Measurements from ENCODE around the gene CSK.

CSK gene

GRCh38 chr15:74826364-74826819 lies 44.5 kb downstream of the CSK start, which contains the start of gene CPLX3:
TSS of gene CPLX3 (plus strand) at chr15:74826627. CDS start at chr15:74826704, 77 bp downstream.
- DNase-seq (ENCODE audit: low spot score), result no peak

GRCh38 chr15:74826921-74827320 lies 45.0 kb downstream of the CSK start:
- no peak for DNase-seq (ENCODE audit: low spot score)

- DNase-seq (ENCODE audit: low spot score), result no peak
These were observed 45.7 kb downstream of the CSK start for GRCh38 chr15:74827614-74828013.

DNA sequence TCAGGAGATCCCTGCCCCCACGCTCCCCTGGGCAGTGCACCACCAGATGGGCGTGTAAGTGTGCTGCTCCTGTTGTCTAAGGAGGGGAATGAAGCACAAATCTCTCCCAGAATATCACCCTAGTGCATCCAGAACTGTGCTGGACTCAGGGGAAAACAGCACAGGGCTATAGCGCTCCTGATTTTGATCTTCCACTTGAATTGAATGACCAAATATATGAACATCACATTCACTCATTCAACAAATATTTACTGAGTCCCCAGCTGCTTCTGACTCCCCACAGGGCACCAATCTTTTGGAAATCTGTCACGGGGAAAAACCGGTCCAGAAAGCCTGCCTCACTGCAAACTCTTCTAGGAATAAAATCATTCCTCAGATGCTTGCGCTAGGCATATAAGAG lies 47.0 kb downstream of the CSK start:
- DNase-seq (ENCODE audit: low spot score), result no peak

DNA sequence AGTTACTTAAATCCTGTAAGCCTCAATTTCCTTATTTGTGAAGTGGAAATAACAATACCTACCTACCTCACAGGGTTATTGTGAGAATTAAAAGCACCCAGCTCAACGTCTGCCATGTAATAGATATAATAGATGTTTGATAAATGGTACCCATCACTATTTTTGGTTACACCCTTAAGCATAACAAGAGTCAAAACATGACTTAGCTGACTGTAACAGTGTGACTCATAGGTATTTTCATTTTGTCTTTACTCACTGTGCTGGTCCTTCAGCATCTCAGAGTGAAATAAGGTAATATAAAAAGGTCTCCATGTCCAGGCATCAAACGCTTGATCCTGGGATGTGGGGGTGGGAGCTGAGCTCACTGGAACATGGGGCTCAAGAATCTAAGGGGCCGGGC lies 47.6 kb downstream of the CSK start:
- DNase-seq (ENCODE audit: low spot score), result no peak

DNA sequence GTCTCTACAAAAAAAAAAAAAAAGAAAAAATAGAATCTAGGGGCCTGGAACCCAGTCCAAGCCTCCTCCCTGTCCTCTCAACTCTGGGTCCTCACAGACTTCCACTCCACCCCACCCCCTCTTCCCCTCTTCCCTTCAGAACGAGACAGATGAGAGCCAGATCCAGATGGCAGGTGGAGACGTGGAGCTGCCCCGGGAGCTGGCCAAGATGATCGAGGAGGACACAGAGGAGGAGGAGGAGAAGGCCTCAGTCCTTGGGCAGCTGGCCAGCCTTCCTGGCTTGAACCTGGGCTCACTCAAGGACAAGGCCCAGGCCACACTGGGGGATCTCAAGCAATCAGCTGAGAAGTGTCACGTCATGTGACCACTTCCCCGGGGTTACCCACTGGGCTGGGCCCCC lies 48.1 kb downstream of the CSK start:
- no peak for DNase-seq (ENCODE audit: low spot score)

DNA sequence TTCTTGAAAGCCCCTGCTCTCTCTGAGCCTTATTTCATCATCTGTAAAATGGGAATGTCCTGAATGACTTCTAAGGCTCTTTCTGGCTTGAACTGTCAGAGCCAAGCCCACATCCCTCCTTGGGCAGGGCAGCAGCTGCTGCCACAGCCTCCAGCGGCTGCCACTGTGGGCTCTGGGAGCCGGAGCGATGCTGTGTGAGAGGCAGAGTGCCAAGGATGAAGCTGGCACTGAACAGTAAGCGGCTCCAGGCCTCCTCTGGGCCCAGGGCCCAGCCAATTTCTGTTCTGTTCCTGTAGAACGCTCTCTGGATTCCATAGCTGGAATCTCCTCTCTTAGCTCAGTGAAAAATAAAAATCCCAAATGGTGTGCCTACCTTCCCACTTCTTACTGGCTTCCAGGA lies 49.0 kb downstream of the CSK start:
- no peak for DNase-seq (ENCODE audit: low spot score)

DNA sequence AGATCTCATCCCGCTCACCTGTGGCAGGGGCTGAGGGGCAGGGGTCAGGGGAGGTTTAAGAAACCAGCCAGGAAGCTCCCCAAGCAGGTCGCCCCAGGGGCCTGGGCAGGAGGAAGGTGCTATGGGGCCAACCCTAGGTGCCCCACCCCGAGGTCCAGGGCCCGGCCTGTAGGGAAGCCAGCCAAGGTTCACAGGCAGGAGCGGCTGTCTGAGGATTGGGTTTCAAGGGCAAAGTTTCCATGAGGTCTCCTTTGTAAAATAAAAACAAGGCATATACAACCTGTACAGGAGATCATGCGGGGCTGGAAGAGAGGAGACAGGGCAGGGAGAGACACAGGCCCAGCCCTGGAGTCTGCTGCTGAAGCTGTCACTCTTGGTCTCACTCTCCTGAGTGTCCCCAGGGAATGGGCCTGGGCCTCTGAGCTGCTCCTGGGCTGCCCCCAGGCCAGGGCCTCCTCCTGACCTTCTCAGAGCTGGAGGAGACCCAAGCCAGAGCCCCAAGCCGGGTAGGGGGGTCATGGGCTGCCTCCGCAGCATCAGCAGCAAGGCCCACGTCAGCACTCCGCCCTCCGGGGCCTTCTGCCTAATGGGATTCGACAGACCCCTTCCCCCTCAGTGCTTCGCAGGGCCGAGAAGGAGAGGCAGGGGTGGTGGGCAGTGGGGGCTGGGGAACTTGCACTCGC lies 50.1 kb downstream of the CSK start:
- DNase-seq (ENCODE audit: low spot score), result peak; percentile 88

GRCh38 chr15:74832826-74833225 lies 50.9 kb downstream of the CSK start:
- no peak for DNase-seq (ENCODE audit: low spot score)

DNA sequence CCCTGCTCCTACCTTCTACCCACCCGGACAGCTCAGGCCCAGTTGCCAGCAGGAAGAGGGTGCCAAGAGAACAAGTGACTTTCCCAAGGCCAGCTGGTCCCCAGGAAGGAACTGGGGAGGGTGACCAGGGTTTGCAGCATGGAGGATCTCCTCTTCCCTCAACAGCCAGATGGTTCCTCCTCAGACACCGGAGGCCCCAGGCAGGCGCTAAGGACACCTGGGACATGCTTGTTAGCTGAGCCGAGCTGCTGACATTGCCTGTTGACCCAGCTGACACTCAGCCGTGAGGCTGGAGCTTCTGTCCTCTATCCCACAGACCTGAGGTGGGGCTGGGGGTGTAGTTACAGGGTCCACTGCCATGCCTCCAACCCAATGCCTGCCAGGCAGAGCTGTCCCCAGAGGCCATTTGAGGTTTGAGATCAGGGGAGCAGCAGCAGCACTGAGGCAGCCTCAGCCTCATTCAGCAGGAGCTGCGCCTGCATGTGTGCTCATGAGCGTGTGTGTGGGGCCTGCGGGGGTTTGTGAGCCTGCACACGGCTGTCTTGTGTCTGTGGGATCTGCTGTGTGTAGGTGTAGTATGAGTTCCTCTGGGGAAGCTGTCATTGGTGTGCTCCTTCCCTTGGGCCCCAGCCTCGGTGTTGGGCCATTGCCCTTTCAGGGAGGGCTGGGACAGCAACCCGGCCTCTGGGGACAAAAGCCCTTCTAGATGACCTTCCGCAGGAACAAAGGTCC lies 51.7 kb downstream of the CSK start:
- DNase-seq (ENCODE audit: low spot score), result no peak

DNA sequence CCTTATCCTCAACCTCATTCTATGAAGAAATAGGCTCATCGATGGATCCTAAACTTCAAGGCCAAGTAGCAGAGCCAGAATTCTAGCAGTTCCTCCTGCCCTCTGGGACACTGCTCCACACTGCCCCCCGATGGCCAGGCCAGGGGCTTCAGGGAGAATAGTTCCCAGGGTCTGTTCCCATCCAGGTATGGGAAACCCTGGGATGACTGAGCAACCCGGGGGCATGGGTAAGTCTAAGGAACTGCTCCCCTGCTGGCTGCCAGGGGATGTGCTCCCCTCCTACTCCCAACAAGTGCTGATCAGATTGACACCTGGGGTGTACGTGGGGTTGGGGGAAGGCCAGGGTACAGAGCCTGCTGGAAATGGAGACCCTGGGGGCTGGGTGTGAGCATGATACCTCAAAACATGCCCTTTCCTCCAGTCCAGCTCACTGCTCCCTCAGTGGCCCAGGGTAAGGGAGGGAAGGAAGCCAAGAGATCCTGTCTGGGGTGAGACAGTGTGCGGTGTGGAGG lies 53.5 kb downstream of the CSK start:
- peak; percentile 81 for DNase-seq (ENCODE audit: low spot score)

GRCh38 chr15:74836846-74837245 lies 55.0 kb downstream of the CSK start:
- no peak for DNase-seq (ENCODE audit: low spot score)

- no peak for DNase-seq (ENCODE audit: low spot score)
These were observed 55.7 kb downstream of the CSK start for GRCh38 chr15:74837482-74838136.

GRCh38 chr15:74838137-74838516 lies 56.2 kb downstream of the CSK start:
- no peak for DNase-seq (ENCODE audit: low spot score)

DNA sequence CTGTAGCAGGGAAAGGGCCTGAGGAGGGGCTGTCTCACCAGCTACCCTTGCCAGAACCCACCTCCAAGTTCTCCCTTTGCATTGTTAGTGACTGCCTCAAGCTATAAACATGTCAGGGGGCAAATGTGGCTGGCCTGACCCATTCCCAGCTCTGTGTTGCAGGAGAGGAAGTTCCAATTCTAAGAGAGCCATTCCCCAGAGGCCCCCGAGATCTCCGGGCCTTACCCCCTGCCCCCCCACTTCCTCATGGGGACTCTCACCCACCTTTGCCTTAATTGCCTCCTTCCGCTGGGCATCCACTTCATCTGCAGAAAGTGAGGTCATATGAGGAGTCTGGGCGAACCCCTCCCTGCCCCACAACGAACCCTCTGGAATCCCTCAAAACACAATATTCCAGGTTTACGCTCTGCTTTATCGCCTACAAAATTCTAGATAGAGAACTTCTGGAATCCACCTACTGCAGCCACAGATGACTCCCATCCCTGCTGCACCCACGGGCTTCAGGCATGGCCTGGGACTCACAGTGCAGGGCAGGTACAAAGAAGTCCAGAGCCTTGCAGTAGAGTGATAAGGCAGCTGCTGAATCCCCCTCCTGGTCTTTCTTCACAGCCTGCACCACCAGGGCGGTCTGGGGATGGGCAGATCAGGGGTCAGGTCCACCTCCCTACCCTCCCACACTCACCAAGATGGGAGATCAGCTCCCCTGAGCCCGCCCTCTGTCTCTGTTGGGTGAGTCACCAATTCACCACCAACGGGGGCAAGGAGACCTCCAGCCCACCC lies 57.1 kb downstream of the CSK start:
- no peak for DNase-seq (ENCODE audit: low spot score)

- DNase-seq (ENCODE audit: low spot score), result no peak
These were observed 57.9 kb downstream of the CSK start for GRCh38 chr15:74839526-74840395.

DNA sequence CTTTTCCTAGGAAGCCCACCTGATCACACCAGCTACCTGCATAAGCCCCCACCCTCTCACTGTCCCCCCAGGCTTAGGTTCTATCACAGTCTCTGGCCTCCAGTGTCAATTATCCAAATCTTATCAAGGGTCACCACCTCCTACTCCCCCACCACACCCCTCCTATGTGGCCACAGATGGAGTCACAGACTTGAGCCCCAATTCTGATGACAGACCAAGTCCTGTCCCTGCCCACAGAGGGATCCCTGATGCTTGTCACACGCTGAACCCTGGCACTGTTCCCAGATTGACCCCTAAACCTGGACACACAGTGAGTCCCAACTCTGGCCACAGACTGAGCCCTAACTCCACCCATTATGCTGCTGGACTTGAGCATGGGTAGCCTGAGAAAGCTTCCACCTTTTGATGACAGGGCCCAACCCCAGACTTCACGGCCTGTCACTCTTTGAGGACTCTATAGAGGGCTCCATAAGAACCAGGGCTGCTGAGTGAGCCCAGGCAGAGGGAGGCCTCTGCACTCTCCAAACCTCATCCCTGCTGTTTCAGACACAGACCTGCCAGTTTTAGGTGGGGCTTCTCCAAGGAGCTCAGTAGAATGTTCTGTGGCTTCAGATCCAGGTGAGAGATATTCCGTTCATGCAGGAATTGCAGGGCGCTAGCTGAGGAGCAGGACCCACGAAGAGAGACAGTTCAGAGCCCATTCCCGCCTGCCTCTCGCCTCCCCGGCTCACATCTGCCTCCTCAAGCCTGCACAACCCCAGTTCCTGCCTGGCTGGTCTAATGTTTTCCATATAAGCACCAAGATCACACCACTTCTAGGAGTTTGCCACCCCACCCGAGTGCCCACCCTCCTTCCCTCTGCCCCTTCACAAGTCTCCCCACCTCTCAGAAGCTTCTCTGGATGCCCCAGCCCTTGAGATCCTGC lies 59.2 kb downstream of the CSK start:
- DNase-seq (ENCODE audit: low spot score), result no peak

DNA sequence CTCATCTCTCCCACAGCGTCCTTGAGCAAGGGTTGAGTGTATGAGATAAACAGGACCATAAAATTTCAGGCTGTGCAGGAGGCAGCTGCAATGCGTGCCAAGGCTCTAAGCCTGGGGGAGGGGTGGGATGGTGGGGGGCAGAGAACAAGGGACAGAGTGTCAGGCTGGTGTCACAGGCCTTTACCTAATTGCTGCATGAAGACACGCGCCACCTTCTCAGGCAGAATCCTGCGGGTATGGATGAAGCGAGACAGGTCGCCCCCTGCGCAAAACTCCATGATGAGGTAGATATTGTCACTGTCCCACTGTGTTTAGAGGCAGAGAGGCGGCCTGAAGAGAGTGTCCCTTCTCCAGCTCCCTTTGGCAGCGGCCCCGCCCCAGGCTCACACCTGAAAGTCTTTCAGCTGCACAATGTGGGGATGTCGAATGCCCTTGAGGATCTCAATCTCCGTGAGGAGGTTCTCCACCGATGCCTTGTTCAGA lies 60.1 kb downstream of the CSK start:
- DNase-seq (ENCODE audit: low spot score), result no peak
